Measurements from ENCODE around the gene TGFBR1.

GRCh38 chr9:99069546-99069945, 35.4 kb upstream of the TGFBR1 start:
- TF ChIP-seq, protein P1, sequence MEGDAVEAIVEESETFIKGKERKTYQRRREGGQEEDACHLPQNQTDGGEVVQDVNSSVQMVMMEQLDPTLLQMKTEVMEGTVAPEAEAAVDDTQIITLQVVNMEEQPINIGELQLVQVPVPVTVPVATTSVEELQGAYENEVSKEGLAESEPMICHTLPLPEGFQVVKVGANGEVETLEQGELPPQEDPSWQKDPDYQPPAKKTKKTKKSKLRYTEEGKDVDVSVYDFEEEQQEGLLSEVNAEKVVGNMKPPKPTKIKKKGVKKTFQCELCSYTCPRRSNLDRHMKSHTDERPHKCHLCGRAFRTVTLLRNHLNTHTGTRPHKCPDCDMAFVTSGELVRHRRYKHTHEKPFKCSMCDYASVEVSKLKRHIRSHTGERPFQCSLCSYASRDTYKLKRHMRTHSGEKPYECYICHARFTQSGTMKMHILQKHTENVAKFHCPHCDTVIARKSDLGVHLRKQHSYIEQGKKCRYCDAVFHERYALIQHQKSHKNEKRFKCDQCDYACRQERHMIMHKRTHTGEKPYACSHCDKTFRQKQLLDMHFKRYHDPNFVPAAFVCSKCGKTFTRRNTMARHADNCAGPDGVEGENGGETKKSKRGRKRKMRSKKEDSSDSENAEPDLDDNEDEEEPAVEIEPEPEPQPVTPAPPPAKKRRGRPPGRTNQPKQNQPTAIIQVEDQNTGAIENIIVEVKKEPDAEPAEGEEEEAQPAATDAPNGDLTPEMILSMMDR (IDR thresholded peaks at IDR 0.05; ENCODE audit: extremely low read depth in 1 of 2, insufficient read depth in 1 of 2, low read depth in 1 of 2, low read length in 2 of 2), result no peak
- TF ChIP-seq POLR2A (IDR thresholded peaks at IDR 0.05; ENCODE audit: low read depth, low read length) (no peak), MYC (IDR thresholded peaks at IDR 0.05; ENCODE audit: low read depth, low read length) (no peak), MAX (IDR thresholded peaks at IDR 0.05; ENCODE audit: insufficient read depth, insufficient read length) (no peak)
